ENCODE results near the gene TTLL11. TPM values are rescaled to one million over a fixed set of nuclear protein-coding genes. Genes with fewer than 3 reads are reported as not detected.

The TTLL11 gene
- total and polyA plus RNA-seq, 2 of the 8 experiments (the other 6 are each of a cell fraction or from before 2014, with no cell fraction given): 0.56 to 0.80 TPM

GRCh38 chr9:122109035-122109813, 16.1 kb upstream of the TTLL11 start (continued):
- TF ChIP-seq SP1 (IDR thresholded peaks at IDR 0.05; ENCODE audit: low read depth, low read length): no peak

Data from H1 (cell line).